ENCODE results near the gene CCDC47. TPM values are rescaled to one million over a fixed set of nuclear protein-coding genes. Genes with fewer than 3 reads are reported as not detected.

Gene CCDC47
- total and polyA plus RNA-seq, 2 experiments from 2014 or later = 38.5 to 61.9 TPM

DNA sequence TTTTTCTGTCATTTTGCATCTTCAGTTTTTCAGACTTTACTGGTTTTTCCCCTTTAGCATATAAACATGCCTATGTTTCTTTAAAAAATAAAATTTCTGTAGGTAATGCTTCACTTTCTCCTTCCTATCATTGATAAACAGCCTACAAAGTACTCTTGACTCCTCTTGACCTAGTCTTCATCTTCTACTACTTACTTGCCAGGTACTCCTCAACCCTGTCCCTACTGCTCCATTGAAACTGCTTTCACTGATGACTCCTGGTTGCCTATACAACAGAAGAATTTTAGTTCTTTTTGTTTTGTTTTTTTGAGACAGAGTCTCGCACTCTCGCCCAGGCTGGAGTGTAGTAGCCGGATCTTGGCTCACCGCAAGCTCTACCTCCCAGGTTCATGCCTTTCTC lies 7.5 kb upstream of the CCDC47 start:
- Histone ChIP-seq H3K79me2 (replicated peaks; ENCODE audit: insufficient read depth) (peaks cover 100% of the 10 kb centered on the region), H3K9me2 (ENCODE audit: insufficient read depth) (no peaks in the 10 kb centered on the region), H2AFZ (no peak overlapping the region), H3K27me3 (ENCODE audit: insufficient read depth) (no peaks in the 10 kb centered on the region), H3F3A (replicated peaks; ENCODE audit: low read depth) (no peaks in the 10 kb centered on the region), H3K4me2 (no peak overlapping the region), H4K20me1 (replicated peaks; ENCODE audit: insufficient read depth) (peaks cover 90% of the 10 kb centered on the region), H3K27ac (ENCODE audit: low read depth) (peak overlapping the region; percentile 47; the same call in 1 of the 2 replicates), H3K4me1 (ENCODE audit: insufficient read depth) (peaks cover 5% of the 10 kb centered on the region), H3K36me3 (ENCODE audit: insufficient read depth) (peaks cover 20% of the 10 kb centered on the region), H3K4me3 (no peak overlapping the region)
- H3K27ac Mint-ChIP-seq = no peak overlapping the region
- H3K4me3 Mint-ChIP-seq = no peak overlapping the region; the same call in 2 of the 3 replicates
- H3K27me3 Mint-ChIP-seq (ENCODE audit: insufficient read depth, low read depth, poor library complexity) = no peaks in the 10 kb centered on the region
- no peaks in the 10 kb centered on the region; the same call in 2 of the 3 replicates for H3K9me3 Mint-ChIP-seq
- ATAC-seq (no peak), DNase-seq (ENCODE audit: low spot score) (no peak)
- H3K36me3 Mint-ChIP-seq (ENCODE audit: low read depth) = peaks cover 53% of the 10 kb centered on the region
- H3K4me1 Mint-ChIP-seq = peaks cover 12% of the 10 kb centered on the region; the same call in 2 of the 3 replicates
- TF ChIP-seq EZH2 (IDR thresholded peaks at IDR 0.05; ENCODE audit: low read depth, unreplicated experiment) (no peak), ZNF331 (CRISPR knock-in tag; IDR thresholded peaks at IDR 0.05; ENCODE audit: low read depth) (no peak), JUNB (IDR thresholded peaks at IDR 0.05; ENCODE audit: unreplicated experiment) (no peak), CREB1 (CRISPR knock-in tag; IDR thresholded peaks at IDR 0.05; ENCODE audit: low read depth) (no peak), REST (IDR thresholded peaks at IDR 0.05; ENCODE audit: unreplicated experiment) (no peak), POLR2AphosphoS5 (IDR thresholded peaks at IDR 0.05; ENCODE audit: low read depth) (no peak), ETS1 (IDR thresholded peaks at IDR 0.05) (no peak), EZH2phosphoT487 (IDR thresholded peaks at IDR 0.05; ENCODE audit: unreplicated experiment) (no peak), NANOG (IDR thresholded peaks at IDR 0.05; ENCODE audit: borderline replicate concordance) (no peak), ZNF114 (CRISPR knock-in tag; IDR thresholded peaks at IDR 0.05) (no peak), STAT1 (IDR thresholded peaks at IDR 0.05; ENCODE audit: unreplicated experiment) (no peak)
- TF ChIP-seq, protein P1, sequence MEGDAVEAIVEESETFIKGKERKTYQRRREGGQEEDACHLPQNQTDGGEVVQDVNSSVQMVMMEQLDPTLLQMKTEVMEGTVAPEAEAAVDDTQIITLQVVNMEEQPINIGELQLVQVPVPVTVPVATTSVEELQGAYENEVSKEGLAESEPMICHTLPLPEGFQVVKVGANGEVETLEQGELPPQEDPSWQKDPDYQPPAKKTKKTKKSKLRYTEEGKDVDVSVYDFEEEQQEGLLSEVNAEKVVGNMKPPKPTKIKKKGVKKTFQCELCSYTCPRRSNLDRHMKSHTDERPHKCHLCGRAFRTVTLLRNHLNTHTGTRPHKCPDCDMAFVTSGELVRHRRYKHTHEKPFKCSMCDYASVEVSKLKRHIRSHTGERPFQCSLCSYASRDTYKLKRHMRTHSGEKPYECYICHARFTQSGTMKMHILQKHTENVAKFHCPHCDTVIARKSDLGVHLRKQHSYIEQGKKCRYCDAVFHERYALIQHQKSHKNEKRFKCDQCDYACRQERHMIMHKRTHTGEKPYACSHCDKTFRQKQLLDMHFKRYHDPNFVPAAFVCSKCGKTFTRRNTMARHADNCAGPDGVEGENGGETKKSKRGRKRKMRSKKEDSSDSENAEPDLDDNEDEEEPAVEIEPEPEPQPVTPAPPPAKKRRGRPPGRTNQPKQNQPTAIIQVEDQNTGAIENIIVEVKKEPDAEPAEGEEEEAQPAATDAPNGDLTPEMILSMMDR (conservative IDR thresholded peaks at IDR 0.05; ENCODE audit: low read depth in 2 of 2) = no peak
- TF ChIP-seq, protein P2, sequence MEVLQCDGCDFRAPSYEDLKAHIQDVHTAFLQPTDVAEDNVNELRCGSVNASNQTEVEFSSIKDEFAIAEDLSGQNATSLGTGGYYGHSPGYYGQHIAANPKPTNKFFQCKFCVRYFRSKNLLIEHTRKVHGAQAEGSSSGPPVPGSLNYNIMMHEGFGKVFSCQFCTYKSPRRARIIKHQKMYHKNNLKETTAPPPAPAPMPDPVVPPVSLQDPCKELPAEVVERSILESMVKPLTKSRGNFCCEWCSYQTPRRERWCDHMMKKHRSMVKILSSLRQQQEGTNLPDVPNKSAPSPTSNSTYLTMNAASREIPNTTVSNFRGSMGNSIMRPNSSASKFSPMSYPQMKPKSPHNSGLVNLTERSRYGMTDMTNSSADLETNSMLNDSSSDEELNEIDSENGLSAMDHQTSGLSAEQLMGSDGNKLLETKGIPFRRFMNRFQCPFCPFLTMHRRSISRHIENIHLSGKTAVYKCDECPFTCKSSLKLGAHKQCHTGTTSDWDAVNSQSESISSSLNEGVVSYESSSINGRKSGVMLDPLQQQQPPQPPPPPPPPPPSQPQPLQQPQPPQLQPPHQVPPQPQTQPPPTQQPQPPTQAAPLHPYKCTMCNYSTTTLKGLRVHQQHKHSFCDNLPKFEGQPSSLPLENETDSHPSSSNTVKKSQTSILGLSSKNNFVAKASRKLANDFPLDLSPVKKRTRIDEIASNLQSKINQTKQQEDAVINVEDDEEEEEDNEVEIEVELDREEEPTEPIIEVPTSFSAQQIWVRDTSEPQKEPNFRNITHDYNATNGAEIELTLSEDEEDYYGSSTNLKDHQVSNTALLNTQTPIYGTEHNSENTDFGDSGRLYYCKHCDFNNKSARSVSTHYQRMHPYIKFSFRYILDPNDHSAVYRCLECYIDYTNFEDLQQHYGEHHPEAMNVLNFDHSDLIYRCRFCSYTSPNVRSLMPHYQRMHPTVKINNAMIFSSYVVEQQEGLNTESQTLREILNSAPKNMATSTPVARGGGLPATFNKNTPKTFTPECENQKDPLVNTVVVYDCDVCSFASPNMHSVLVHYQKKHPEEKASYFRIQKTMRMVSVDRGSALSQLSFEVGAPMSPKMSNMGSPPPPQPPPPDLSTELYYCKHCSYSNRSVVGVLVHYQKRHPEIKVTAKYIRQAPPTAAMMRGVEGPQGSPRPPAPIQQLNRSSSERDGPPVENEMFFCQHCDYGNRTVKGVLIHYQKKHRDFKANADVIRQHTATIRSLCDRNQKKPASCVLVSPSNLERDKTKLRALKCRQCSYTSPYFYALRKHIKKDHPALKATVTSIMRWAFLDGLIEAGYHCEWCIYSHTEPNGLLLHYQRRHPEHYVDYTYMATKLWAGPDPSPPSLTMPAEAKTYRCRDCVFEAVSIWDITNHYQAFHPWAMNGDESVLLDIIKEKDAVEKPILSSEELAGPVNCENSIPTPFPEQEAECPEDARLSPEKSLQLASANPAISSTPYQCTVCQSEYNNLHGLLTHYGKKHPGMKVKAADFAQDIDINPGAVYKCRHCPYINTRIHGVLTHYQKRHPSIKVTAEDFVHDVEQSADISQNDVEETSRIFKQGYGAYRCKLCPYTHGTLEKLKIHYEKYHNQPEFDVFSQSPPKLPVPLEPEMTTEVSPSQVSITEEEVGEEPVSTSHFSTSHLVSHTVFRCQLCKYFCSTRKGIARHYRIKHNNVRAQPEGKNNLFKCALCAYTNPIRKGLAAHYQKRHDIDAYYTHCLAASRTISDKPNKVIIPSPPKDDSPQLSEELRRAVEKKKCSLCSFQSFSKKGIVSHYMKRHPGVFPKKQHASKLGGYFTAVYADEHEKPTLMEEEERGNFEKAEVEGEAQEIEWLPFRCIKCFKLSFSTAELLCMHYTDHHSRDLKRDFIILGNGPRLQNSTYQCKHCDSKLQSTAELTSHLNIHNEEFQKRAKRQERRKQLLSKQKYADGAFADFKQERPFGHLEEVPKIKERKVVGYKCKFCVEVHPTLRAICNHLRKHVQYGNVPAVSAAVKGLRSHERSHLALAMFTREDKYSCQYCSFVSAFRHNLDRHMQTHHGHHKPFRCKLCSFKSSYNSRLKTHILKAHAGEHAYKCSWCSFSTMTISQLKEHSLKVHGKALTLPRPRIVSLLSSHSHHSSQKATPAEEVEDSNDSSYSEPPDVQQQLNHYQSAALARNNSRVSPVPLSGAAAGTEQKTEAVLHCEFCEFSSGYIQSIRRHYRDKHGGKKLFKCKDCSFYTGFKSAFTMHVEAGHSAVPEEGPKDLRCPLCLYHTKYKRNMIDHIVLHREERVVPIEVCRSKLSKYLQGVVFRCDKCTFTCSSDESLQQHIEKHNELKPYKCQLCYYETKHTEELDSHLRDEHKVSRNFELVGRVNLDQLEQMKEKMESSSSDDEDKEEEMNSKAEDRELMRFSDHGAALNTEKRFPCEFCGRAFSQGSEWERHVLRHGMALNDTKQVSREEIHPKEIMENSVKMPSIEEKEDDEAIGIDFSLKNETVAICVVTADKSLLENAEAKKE (CRISPR knock-in tag; IDR thresholded peaks at IDR 0.05) = no peak

Data from GM23338 (cell line).